Chondrocyte (in vitro differentiated cells): Measurements from ENCODE around the gene ATG7. TPM values are rescaled to one million over a fixed set of nuclear protein-coding genes. Genes with fewer than 3 reads are reported as not detected.

Source experiments
- DNase-seq: peaks from one replicate; pipeline ENCODE4 v3.0.0; 2021; ENCODE audit warnings: mixed read lengths, low spot score
- H3K27ac Mint-ChIP-seq: one replicate; pipeline ENCODE4 v1.8.0; 2021; ENCODE audit warnings: mild to moderate bottlenecking, moderate library complexity, mixed read lengths; ENCODE audit not compliant: unreplicated experiment
- H3K27me3 Mint-ChIP-seq: 2 replicates; pipeline ENCODE4 v1.8.0; 2021; ENCODE audit warnings: low read depth, mixed read lengths
- H3K36me3 Mint-ChIP-seq: 2 replicates; pipeline ENCODE4 v1.8.0; 2021; ENCODE audit warnings: low read depth, mixed read lengths
- H3K4me1 Mint-ChIP-seq: 2 replicates; pipeline ENCODE4 v1.8.0; 2021; ENCODE audit warnings: low read depth, mild to moderate bottlenecking, mixed read lengths
- H3K4me3 Mint-ChIP-seq: one replicate; pipeline ENCODE4 v1.8.0; 2021; ENCODE audit warnings: mild to moderate bottlenecking, moderate library complexity, mixed read lengths; ENCODE audit not compliant: unreplicated experiment
- H3K9me3 Mint-ChIP-seq: 2 replicates; pipeline ENCODE4 v1.8.0; 2021; ENCODE audit warnings: low read depth, mixed read lengths
- CTCF ChIP-seq: fragments of 200-600 bp; sonication (generic); IDR thresholded peaks from 2 replicates; pipeline ENCODE4 v1.5.0; 2021; ENCODE audit warnings: antibody characterized with exemption, mild to moderate bottlenecking, moderate library complexity
- total RNA-seq: library from RNA; stranded (reverse); gene quantifications from 3 replicates; pipeline ENCODE4 v1.2.1, GENCODE V29; 2021

ATG7 gene
- total RNA-seq, 1 donor from 2014 or later = 27.4 TPM

GRCh38 chr3:11514191-11514821 is 242.1 kb downstream of the ATG7 start:
- H3K9me3 Mint-ChIP-seq = no peaks in the 10 kb centered on the region
- H3K36me3 Mint-ChIP-seq = no peaks in the 10 kb centered on the region
- peak overlapping the region; percentile 92 for H3K27ac Mint-ChIP-seq
- DNase-seq = no peak
- no peak overlapping the region for H3K4me3 Mint-ChIP-seq
- TF ChIP-seq CTCF = peak; percentile 13
- no peaks in the 10 kb centered on the region for H3K27me3 Mint-ChIP-seq
- H3K4me1 Mint-ChIP-seq = peaks cover 47% of the 10 kb centered on the region

- Mint-ChIP-seq H3K27me3 (no peaks in the 10 kb centered on the region), H3K27ac (no peak overlapping the region), H3K36me3 (no peaks in the 10 kb centered on the region), H3K9me3 (no peaks in the 10 kb centered on the region), H3K4me1 (peaks cover 42% of the 10 kb centered on the region), H3K4me3 (no peak overlapping the region)
- no peak for TF ChIP-seq CTCF
- DNase-seq = no peak
Measured at GRCh38 chr3:11517601-11518000, 245.4 kb downstream of the ATG7 start.

- TF ChIP-seq CTCF = no peak
- Mint-ChIP-seq H3K36me3 (peaks cover 1% of the 10 kb centered on the region), H3K4me3 (no peak overlapping the region), H3K27ac (no peak overlapping the region), H3K4me1 (peaks cover 38% of the 10 kb centered on the region), H3K27me3 (no peaks in the 10 kb centered on the region), H3K9me3 (no peaks in the 10 kb centered on the region)
- no peak for DNase-seq
Measured at GRCh38 chr3:11521167-11521566, 249.0 kb downstream of the ATG7 start.

- peaks cover 38% of the 10 kb centered on the region for H3K4me1 Mint-ChIP-seq
- H3K36me3 Mint-ChIP-seq = peaks cover 1% of the 10 kb centered on the region
- no peak for DNase-seq
- no peak overlapping the region for H3K4me3 Mint-ChIP-seq
- no peak overlapping the region for H3K27ac Mint-ChIP-seq
- peaks cover 1% of the 10 kb centered on the region for H3K9me3 Mint-ChIP-seq
- no peaks in the 10 kb centered on the region for H3K27me3 Mint-ChIP-seq
- no peak for TF ChIP-seq CTCF
Measured at GRCh38 chr3:11522398-11522715, 250.2 kb downstream of the ATG7 start.

GRCh38 chr3:11522953-11523571 is 250.9 kb downstream of the ATG7 start:
- TF ChIP-seq CTCF = no peak
- H3K4me1 Mint-ChIP-seq = peaks cover 41% of the 10 kb centered on the region
- no peak for DNase-seq
- peaks cover 3% of the 10 kb centered on the region for H3K9me3 Mint-ChIP-seq
- H3K36me3 Mint-ChIP-seq = peaks cover 1% of the 10 kb centered on the region
- no peak overlapping the region for H3K4me3 Mint-ChIP-seq
- H3K27me3 Mint-ChIP-seq = no peaks in the 10 kb centered on the region
- peak overlapping the region; percentile 77 for H3K27ac Mint-ChIP-seq
